A673 (cell line): ENCODE data around the gene EVA1B. TPM values are rescaled to one million over a fixed set of nuclear protein-coding genes. Genes with fewer than 3 reads are reported as not detected.

ENCODE experiments used
- BruUV-seq: library from RNA; stranded (reverse); fragments of 400-500 nt; replicated peaks from 2 replicates; lab custom pipeline; 2021; lab: Mats Ljungman, UMichigan
- CTCF ChIA-PET: fragments of 300-600 bp; sonication (Branson Sonifier 250); formaldehyde crosslinking; loops from one replicate; lab custom pipeline; 2022; ENCODE audit warnings: antibody characterized with exemption; lab: Charles Lee
- POLR2A ChIA-PET: fragments of 300-600 bp; sonication (Branson Sonifier 250); formaldehyde crosslinking; loops from one replicate; lab custom pipeline; 2022; ENCODE audit warnings: antibody characterized with exemption; ENCODE audit not compliant: low non-redundant PET; lab: Charles Lee
- DNase-seq: peaks from one replicate; pipeline ENCODE4 v3.0.0-alpha.2; 2015; ENCODE audit warnings: low spot score
- H3K27ac ChIP-seq: fragments of 200-600 bp; sonication (generic); 2 replicates; pipeline ENCODE4 v1.5.1; 2016; ENCODE audit warnings: mixed run types, low read depth, mild to moderate bottlenecking, mixed read lengths, antibody characterized with exemption, low read length; ENCODE audit not compliant: poor library complexity, severe bottlenecking
- H3K27me3 ChIP-seq: fragments of 200-600 bp; sonication (generic); replicated peaks from 2 replicates; pipeline ENCODE4 v1.6.1; 2017; ENCODE audit warnings: mixed run types, low read depth, mild to moderate bottlenecking, mixed read lengths, antibody characterized with exemption, low read length; ENCODE audit not compliant: insufficient read depth, poor library complexity
- H3K36me3 ChIP-seq: fragments of 200-600 bp; sonication (generic); 2 replicates; pipeline ENCODE4 v1.6.1; 2016; ENCODE audit warnings: mixed run types, mild to moderate bottlenecking, mixed read lengths, antibody characterized with exemption, low read length; ENCODE audit not compliant: insufficient read depth, poor library complexity, severe bottlenecking
- H3K4me1 ChIP-seq: fragments of 200-600 bp; sonication (generic); 2 replicates; pipeline ENCODE4 v1.6.1; 2017; ENCODE audit warnings: mixed run types, mild to moderate bottlenecking, mixed read lengths, antibody characterized with exemption, low read length; ENCODE audit not compliant: insufficient read depth, poor library complexity, severe bottlenecking
- H3K4me3 ChIP-seq: fragments of 200-600 bp; sonication (generic); 2 replicates; pipeline ENCODE4 v1.5.1; 2016; ENCODE audit warnings: low read depth, mixed run types, mild to moderate bottlenecking, mixed read lengths, low read length; ENCODE audit not compliant: poor library complexity, severe bottlenecking
- H3K9me3 ChIP-seq: fragments of 200-600 bp; sonication (generic); 2 replicates; pipeline ENCODE4 v1.6.1; 2016; ENCODE audit warnings: mixed run types, low read depth, mild to moderate bottlenecking, mixed read lengths, antibody characterized with exemption, low read length; ENCODE audit not compliant: poor library complexity, severe bottlenecking
- EZH2 ChIP-seq: fragments of 200-600 bp; sonication (generic); IDR thresholded peaks from 2 replicates; pipeline ENCODE4 v1.6.1; 2017; ENCODE audit warnings: borderline replicate concordance, low read depth, mild to moderate bottlenecking, mixed read lengths, antibody characterized with exemption, low read length; ENCODE audit not compliant: poor library complexity, severe bottlenecking
- intact Hi-C: fragments of 100-400 bp; cut with micrococcal nuclease; formaldehyde crosslinking; loops from one replicate; pipeline ENCODE4 v1.10.0; 2022; ENCODE audit not compliant: unreplicated experiment
- total RNA-seq: library from RNA; stranded (reverse); gene quantifications from 2 replicates; pipeline ENCODE4 v1.2.3, GENCODE V29; 2021
- TF ChIP-seq, protein P1 (sequence below): fragments of 300-800, 200-600 bp; sonication (generic); conservative IDR thresholded peaks from 2 replicates; pipeline ENCODE4 v1.5.1; 2017; ENCODE audit warnings: low read depth, mild to moderate bottlenecking, antibody characterized with exemption, low read length, moderate library complexity, mixed read lengths

EVA1B gene
- total RNA-seq, 1 experiment from 2014 or later = 6.2 TPM

DNA sequence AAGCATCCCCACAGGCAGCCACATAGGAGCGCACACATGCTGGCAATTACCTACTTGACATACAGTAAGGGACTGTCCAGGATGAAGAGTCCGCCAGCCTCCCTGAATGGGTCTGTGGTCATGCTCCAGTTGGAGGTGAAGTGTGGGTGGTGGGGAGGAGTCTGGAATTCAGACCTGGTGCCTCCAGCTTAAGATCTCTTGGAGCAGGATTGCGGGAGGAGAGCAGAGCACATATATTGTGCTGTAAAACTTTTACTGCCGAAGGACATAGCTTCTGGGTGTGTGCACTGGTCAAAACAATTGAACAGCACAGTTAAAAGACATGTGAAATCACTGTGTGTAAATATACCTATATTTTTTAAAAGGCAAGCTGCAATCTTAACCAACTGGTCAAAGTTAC is 44.4 kb upstream of the EVA1B start:
- intact Hi-C loops = loop anchor here (2.0 kb wide), 1 partner anchor 269 kb away; no protein-coding TSS in a partner anchor
- CTCF ChIA-PET = no interaction called here
- peak overlapping the region; percentile 15 for H3K27ac ChIP-seq
- DNase-seq = no peak
- POLR2A ChIA-PET = no interaction called here
- H3K27me3 ChIP-seq = no peaks in the 10 kb centered on the region
- no TSS peak for BruUV-seq
- no peaks in the 10 kb centered on the region for H3K9me3 ChIP-seq
- H3K4me3 ChIP-seq = no peak overlapping the region
- H3K36me3 ChIP-seq = peaks cover 15% of the 10 kb centered on the region
- TF ChIP-seq, protein P1, sequence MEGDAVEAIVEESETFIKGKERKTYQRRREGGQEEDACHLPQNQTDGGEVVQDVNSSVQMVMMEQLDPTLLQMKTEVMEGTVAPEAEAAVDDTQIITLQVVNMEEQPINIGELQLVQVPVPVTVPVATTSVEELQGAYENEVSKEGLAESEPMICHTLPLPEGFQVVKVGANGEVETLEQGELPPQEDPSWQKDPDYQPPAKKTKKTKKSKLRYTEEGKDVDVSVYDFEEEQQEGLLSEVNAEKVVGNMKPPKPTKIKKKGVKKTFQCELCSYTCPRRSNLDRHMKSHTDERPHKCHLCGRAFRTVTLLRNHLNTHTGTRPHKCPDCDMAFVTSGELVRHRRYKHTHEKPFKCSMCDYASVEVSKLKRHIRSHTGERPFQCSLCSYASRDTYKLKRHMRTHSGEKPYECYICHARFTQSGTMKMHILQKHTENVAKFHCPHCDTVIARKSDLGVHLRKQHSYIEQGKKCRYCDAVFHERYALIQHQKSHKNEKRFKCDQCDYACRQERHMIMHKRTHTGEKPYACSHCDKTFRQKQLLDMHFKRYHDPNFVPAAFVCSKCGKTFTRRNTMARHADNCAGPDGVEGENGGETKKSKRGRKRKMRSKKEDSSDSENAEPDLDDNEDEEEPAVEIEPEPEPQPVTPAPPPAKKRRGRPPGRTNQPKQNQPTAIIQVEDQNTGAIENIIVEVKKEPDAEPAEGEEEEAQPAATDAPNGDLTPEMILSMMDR = no peak
- TF ChIP-seq EZH2 = no peak
- peaks cover 38% of the 10 kb centered on the region for H3K4me1 ChIP-seq

GRCh38 chr1:36367066-36367465 is 43.6 kb upstream of the EVA1B start:
- intact Hi-C loops = no loop called here
- H3K36me3 ChIP-seq = peaks cover 22% of the 10 kb centered on the region
- TF ChIP-seq, protein P1 = no peak
- no peak for TF ChIP-seq EZH2
- H3K9me3 ChIP-seq = no peaks in the 10 kb centered on the region
- CTCF ChIA-PET = interaction anchor here (1.1 to 1.2 kb wide), 2 partner anchors 9 to 20 kb away, joined by 3 read pairs; no protein-coding TSS in a partner anchor
- no peaks in the 10 kb centered on the region for H3K27me3 ChIP-seq
- POLR2A ChIA-PET = no interaction called here
- no peak overlapping the region for H3K4me3 ChIP-seq
- no TSS peak for BruUV-seq
- no peak for DNase-seq
- peaks cover 31% of the 10 kb centered on the region for H3K4me1 ChIP-seq
- H3K27ac ChIP-seq = no peak overlapping the region

DNA sequence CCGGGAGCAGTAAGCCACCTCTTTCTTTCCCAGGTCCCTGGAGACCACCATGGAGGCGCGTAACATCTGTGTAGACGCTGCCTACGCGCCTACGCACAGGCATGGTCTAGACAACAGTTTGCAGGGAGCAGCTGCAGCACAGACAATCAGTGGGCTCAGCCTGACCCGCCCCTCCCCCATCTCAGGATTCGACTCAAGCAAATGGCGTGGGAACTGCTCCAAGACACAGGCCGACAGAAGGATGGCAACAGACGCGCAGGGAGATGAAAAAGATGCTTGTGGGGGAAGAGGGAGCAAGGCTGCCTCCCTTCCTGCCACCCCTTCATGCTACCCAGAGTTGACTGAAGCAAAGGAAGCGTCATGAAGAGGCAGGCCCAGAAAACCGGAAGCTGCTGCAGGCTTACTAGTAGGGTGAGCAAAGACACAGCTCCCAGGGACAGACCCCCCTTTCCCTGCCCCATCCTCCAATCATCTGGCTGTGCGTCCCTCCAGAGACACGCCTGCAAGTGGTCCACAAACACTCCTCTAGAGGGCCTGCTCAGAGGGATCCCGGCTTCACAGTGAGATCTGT is 42.7 kb upstream of the EVA1B start:
- peak; percentile 92 for DNase-seq
- BruUV-seq = no TSS peak
- CTCF ChIA-PET = interaction anchor here (0.8 to 1.2 kb wide), 4 partner anchors 8 to 217 kb away, joined by 3 read pairs; partner anchors contain the start of gene TRAPPC3
- TF ChIP-seq EZH2 = no peak
- TF ChIP-seq, protein P1 = no peak; the same call in 1 of the 2 replicates
- Histone ChIP-seq H3K27me3 (no peaks in the 10 kb centered on the region), H3K36me3 (peaks cover 26% of the 10 kb centered on the region), H3K27ac (peak overlapping the region; percentile 62), H3K4me1 (peaks cover 24% of the 10 kb centered on the region), H3K4me3 (no peak overlapping the region), H3K9me3 (no peaks in the 10 kb centered on the region)
- intact Hi-C loops = loop anchor here (1.0 kb wide), 1 partner anchor 217 kb away; the partner anchor contains the start of gene TRAPPC3
- POLR2A ChIA-PET = interaction anchor here (0.6 kb wide), 1 partner anchor 85 kb away, joined by 10 read pairs; no protein-coding TSS in a partner anchor
